GM21367 (cell line): ENCODE measurements around the gene NT5DC3.
"Not testable (repeated sequence)": the region's sequence is repeated elsewhere in the genome, so short reads cannot be mapped to it uniquely, and the experiment has no call there.

Experiments
- ATAC-seq: cut with Tn5 transposase; IDR thresholded peaks from one replicate; pipeline ENCODE4 v1.9.1; 2021; ENCODE audit not compliant: unreplicated experiment

Gene NT5DC3

DNA sequence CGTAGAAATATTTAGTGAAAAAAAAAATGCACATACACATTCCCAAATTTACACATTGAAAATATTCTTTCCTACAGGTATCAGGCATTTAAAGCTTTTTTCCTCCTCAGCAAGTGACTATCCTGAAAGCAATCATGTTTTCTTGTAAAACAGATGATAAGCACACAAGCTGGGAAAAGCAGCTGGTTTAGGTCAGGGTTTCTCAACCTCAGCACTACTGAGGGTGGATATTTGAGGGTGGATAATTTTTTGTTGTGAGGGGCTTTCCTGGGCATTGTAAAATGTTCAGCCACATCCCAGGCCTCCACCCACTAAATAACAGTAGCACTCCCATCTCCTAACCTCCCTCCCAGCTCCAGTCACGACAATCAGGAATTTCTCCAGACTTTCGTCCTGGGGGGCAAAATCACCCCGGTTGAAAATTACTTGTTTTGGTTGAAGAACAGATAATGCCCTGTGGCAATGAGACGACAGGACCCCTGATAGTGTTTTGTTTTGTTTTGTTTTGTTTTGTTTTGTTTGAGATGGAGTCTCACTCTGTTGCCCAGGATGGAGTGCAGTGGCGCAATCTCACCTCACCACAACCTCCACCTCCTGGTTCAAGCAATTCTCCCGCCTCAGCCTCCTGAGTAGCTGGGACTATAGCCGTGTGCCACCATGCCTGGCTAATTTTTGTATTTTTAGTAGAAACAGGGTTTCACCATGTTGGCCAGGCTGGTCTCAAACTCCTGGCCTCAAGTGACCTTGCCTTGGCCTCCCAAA lies 15.0 kb upstream of the NT5DC3 start:
- ATAC-seq, result no peak

DNA sequence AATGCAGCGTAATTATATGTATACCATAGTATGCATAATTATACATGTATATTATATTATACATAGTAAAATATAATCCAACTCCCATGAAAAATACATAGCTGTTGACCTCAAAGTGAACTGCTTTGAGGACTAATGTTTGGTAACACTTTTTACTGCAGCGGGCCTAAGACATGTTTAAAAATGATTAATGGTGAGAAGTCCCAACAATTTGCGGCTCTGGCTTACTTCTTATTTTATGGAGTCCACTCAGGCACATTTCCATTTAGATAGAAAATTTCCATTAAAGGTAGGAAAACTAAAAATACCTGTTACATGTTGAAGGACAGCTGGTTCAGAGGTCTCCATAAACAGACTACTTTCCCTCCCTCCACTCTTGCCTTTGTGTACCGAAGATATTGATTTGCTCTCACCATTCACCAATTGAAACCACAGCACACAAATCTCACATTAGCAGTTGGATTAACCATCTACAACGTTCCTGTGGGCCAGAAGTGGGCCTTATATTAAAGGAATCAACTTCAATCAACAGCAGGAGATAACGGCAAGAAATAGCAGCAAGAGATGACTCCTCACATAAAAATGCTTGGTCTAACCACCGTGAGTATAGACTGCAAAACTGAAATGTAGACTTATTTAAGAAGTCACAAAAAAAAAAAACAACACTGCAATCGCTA lies 14.1 kb upstream of the NT5DC3 start:
- no peak for ATAC-seq

DNA sequence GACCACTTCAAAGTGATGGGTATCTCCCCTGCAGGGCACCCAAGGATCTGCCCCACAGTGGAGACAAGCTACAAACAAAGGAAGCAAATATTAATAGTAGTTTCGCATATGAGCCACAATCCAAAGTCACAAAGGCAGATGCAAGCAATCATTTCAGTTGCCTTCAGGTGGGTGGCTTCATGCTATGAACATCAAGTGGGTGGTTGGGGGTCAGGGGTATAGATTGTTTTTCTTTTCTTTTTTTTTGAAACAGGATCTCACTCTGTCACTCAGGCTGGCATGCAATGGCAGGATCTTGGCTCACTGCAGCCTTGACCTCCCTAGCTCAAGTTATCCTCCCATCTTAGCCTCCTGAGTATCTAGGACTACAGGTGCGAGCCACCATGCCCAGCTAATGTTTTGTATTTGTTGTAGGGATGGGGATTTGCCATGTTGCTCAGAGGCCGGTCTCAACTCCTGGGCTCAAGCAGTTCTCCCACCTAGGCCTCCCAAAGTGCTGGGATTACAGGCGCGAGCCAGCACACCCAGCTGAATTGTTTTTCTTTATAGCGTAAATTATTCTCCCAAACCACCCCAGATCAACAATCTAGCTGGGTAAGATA lies 13.4 kb upstream of the NT5DC3 start:
- no peak for ATAC-seq

DNA sequence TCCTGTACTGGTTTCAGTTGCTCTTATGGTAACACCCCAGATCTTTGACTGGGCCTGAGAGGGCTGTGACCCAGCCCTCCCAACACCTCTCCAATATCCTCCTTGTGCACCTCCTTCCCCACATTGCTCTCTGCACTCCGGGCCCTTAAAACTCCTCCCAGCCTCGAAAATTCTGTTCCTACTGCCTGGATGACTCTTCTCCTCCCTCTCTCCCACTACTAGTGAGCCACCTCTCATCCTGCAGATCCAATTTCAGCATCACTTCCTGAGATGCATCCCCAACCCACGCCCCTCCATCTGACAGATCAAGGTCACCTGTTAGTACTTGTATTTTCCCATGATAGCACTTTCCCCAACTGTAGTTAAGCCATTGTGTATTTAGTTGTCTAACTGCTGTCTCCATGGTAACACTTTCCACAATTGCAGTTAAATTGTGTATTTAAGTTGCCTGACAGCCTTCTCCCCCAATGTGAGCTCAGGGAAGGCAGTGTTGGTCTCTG lies 11.5 kb upstream of the NT5DC3 start:
- ATAC-seq, result no peak

DNA sequence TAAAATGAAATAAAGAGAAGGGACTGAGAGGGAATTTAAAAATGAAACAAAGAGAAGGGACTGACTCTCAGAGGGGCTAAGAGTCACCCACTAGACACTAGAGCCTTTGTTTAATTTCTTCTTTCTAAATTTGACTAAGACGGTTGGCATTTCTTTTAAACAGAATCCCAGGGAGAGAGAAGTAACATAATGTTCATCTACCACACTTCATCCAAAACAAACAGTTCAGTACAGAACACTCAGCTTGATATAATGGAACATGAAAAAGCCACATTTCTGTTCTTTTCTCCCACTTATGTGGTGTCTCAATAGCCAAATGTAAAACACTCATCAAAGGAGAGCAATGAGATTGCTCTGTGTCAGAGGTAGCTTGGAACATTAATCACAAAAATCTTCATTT lies 10.1 kb upstream of the NT5DC3 start:
- ATAC-seq, result no peak

DNA sequence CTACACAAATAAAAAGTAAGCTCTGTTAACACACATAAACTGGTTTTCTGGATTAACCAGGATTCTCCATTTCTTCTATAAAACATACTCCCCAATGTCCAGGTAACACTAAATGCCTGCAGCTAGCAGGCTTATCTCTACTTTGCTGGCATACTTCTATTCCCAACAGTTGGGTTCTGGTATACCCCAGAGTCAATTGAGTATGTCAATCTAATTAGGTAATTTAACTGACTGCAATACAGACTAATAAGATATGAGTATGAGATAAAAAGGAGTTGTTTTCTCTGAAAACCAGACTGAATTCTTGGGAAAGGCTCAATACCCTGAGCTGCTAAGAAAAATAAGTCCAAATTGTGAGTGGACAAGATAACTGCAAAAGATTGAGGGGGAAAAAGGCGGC lies 9.4 kb upstream of the NT5DC3 start:
- no peak for ATAC-seq

DNA sequence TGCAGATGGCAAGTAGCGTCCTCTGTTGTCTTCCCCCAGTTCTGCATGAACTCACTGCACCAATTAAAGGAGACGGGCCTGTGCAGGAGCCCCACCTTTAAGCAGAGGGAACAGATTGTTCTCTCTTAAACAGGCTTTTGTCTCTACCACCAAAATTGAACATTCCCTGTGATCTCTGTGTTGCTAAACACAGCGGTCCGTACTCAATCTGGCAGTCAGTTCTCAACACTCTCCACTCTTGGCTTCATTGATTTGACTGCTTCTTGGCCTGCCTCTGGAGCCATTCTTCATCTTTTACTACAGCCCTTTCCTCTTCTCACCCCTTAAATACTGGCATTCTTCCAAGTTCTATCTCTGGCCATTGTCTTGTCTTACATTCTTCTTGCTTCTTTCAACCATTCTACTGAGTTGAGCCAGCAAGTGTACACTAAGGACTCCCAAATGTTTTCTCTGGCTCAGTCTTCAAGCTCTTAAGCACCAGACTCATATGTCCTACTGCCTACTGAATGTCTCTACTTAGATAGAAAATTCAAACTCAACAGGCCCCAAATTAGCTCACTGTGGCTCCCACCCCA lies 8.0 kb upstream of the NT5DC3 start:
- no peak for ATAC-seq

DNA sequence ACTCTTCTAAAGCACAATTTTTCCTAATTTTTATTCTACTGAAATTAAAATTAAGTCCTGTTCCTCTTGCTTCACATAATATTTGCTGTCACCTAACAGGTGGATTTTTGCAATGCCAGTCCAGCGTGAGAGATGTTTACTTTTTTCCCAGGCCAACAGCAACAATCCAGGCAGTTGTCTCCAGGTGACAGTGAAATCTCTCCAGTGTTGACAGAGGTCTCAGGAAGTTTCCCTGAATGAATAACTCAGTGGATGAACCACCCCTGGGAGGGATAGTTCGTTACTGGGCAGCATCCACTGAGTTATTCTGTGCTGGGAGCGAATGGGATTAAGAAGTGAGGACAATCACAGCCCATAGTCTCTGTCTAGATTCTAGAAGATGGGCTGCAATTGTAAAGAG lies 7.1 kb upstream of the NT5DC3 start:
- ATAC-seq, result no peak

DNA sequence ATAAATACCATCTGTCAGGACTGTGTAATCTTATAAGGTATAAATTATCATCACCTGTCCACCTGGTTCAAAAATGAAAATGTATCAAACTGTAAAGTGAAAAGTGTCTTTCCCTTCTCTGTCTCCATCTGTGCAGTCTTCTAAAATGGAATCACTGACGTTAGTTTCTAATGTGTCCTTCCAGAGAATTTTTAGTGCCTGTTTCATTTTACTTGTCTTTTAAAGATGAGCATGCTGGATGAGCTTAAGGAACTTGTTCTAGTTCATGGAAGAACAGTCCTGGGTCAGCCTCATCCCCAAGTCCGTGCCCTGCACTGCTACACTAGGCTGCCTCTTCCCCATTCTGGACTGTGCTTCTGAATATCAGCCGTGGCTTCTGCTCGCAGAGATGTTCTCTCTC lies 5.4 kb upstream of the NT5DC3 start:
- no peak for ATAC-seq

DNA sequence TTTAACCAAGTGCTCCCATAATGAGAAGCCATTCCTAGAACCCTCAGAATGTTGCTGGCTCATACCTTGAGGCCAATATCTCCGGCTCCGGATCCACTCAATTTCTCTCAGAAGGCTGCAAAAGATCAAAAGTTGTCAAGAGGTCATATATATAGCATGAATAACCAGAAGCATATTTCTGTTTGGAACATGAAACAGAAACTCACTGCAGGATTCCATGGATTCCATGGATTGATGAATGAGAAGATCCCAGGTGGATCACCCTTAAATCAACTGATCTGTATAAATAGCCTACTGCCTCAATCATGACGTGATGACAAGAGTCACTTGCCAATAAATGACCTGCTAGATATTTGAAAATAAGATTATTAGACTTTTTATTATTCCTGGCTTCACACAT lies 3.3 kb upstream of the NT5DC3 start:
- no peak for ATAC-seq

DNA sequence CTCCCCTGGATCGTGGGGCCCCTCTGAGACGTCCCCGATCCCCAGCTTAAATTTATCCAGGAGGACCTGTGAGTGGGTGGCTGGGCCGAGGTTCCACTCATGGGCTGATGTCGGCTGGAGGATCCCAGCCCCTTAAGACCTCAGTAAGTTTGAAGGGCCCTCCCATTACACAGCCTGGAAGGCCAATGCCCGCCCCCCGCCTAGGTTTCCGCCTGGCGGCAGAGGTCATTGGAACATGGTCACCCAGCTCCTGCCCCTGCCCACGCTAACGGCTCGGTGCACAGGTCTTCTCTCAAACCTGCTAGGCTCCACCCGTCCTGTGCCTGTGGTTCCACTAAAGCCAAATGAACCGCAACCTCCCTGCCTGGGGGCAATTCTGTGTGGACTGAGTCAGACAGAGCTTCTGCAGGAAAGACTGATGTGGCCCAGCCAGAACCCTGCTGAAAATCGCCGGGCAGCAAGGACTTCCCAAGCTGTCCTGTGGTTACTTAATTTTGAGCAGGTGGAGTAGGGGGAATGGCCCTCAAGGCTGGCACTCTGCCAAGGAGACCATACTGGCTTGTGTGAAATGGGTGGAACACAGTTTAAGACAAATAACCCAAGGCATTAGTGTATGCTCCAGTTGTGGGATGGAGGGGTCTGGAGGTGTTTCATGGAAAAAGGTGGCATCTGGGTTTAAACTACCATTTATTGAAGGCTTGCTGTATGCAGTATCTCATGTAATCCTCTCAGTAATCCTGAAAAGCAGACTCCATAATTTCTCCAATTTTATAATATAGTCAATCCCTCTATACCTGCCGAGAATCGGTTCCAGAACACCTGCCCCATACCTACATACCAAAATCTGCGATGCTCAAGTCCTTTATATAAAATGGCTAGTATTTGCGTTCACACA lies 903 bp upstream of the NT5DC3 start:
- peak; percentile 7 for ATAC-seq

DNA sequence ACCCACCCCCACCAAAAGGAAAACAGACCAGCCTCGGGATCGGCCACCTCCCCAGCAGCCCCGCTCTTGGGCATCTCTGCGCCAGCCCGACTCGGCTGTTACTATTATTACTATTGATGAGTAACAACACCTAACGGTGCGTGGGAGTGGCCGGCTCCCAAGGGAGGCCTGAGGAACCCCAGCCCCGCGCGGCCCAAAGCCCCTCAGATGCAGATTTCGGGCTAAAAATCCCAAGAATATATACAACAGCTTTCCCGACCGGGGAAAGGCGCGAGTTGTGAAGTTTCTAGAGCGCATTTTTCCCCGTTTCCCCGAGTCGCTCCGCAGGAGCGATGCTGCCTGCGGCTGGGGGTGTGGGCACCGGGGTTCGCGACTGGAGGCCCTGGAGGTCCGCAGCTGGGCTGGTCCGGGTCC lies 565 bp downstream of the NT5DC3 start:
- ATAC-seq, result peak; percentile 16

DNA sequence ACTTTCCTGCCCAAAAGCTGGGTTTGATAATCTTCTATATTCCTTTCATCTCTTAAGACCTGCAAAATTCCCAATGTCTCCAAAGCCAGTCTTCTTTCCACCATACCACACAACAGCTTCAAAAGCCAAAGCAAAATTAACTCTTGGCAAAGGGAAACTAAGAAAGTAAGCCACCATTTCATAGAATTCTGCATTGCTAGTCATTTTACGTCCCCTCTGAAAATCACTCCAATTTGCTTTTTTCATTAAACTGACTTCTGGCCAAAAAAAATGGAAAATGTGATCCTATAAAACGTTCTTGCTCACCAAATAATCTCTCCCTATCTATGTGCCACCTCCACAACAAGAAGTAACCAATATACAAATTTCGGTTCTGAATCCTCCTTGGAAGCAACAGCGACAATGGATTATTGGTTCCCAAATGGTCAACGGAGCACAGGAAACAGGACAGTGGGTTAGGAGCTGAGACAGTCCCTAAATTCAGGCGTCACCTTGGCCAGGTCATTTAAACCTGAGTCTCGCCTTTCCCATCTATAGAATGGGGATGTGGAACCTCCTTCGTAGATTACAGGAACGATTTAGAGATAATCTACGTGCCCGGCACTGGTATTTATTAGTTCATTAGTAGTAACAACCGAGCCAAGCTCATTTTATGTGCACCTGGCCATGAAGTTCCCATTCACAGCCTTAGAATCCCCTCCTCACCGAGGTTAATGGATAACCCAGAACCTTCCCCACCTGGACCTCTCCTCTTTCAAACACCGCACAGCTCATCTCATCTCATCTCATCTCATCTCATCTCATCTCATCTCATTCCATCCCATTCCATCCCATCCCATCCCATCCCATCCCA lies 1.2 kb downstream of the NT5DC3 start:
- no peak for ATAC-seq

DNA sequence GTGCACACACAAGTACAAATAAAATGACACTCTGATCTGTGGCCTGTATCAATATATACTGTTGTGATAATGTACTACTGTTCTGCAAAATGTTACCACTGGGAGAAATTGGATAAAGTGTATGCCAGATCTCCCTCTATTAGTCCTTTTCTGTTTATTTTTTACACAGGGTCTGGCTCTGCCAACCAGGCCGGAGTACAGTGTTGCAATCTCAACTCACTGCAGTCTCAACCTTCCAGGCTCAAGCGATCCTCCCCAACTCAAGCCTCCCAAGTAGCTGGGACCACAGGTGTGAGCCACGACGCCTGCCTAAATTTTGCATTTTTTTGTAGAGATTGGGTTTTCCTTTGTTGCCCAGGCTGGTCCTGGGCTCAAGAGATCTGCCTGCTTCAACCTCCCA lies 1.9 kb downstream of the NT5DC3 start:
- ATAC-seq, result no peak

DNA sequence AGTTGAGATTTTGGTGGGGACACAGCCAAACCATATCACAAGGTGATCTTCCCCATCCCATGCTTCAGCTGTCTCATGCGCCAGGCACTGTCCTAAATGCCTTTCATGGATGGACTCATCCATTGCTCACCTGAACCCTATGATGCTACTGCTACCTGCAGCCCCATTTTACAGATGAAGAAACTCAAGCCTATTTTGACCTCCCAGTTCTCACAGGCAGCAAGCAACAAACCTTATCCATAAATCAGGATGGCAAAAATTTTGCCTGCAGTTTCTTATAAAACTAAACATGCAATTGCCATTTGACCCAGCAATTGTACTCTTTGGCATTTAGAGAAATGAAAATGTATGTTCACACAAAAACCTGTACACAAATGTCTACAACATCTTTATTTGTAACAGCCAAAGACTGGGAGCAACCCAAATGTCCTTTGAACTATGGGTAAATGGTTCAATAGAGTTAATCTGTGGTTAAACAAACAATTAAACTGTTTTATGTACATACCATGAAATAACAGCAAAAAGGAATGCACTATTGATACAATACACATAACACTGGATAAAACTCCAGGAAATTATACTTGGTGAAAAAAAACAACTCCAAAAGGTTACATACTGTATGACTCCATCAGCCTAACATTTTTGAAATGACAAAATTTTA lies 2.6 kb downstream of the NT5DC3 start:
- no peak for ATAC-seq

DNA sequence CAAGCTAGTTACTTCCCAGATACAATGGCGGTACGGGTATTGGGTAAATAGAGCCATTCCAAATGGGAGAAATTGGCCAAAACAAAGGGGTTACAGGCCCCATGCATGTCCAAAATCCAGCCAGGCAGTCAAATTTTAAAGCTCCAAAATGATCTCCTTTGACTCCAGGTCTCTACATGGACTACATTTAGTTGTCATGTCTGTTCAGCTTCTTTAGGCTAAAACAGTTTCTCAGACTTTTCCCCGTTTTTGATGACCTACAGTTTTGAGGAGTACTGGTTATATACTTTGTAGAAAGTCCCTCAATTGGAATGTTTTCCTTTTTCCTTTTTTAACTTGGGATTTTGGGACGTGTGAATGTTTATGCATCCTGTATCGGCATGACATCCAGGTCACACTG lies 4.7 kb downstream of the NT5DC3 start:
- no peak for ATAC-seq

DNA sequence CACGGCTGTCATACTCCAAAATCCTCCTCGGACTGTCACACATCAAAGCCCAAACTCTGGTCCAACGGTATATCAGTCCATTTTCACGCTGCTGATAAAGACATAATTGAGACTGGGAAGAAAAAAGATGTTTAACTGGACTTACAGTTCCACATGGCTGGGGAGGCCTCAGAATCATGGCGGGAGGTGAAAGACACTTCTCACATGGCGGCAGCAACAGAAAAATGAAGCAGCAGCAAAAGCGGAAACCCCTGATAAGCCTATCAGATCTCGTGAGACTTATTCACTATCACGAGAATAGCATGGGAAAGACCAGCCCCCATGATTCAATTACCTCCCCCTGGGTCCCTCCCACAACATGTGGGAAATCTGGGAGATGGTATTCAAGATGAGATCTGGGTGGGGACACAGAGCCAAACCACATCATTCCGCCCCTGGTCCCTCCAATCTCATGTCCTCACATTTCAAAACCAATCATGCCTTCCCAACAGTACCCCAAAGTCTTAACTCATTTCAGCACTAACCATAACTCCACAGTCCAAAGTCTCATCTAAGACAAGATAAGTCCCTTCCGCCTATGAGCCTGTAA lies 5.2 kb downstream of the NT5DC3 start:
- ATAC-seq, result not testable (repeated sequence)

DNA sequence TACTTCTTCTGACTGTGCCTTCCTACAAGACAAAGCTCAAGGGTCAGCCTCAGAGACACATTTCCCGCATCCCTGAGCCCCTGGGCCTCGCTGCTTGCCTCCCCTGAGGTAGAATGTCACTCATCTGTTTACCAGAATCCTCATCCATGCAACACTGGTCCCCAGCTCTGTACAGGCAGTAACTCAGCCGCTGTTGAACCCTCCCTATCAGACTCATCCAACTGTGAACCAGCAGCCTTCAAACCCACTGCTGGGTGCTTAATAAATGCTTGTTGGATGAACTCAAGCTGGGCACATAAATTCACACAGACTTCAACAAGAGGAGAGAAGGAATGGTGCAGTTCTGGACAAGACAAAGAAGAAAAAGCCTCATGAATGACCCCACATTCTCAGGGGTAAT lies 6.1 kb downstream of the NT5DC3 start:
- no peak for ATAC-seq

DNA sequence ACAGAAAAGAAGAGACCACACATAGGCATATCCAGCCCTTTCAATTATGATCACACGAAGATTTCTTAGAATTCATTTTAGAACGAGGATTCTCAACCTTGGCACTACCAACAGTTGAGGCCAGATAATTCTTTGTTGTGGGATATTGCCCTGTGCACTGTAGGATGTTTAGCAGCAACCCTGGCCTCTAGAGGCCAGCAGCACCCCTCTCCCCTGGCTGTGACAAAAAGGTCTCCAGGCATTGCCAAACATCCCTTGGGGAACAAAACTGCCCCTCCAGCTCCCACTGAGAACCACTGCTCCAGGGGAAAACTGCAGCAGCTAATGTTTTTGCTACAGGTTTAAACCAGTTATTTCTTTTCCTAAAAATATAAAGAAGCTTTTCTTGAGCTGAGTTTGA lies 7.1 kb downstream of the NT5DC3 start:
- ATAC-seq, result no peak
